OCI-LY7 (cell line): ENCODE data around the gene PDK2. TPM values are rescaled to one million over a fixed set of nuclear protein-coding genes. Genes with fewer than 3 reads are reported as not detected.

Source experiments
- BruUV-seq: library from RNA; stranded (reverse); fragments of 400-500 nt; replicated peaks from 2 replicates; lab custom pipeline; 2021; lab: Mats Ljungman, UMichigan
- CTCF ChIA-PET: fragments of 300-600 bp; sonication (Branson Sonifier 250); formaldehyde crosslinking; loops from one replicate; lab custom pipeline; 2022; ENCODE audit warnings: antibody characterized with exemption; ENCODE audit not compliant: unreplicated experiment; lab: Charles Lee
- POLR2A ChIA-PET: fragments of 300-600 bp; sonication (Branson Sonifier 250); formaldehyde crosslinking; loops from one replicate; lab custom pipeline; 2022; ENCODE audit warnings: antibody characterized with exemption; lab: Charles Lee
- DNase-seq: peaks from one replicate; pipeline ENCODE4 v3.0.0-alpha.2; 2015; ENCODE audit warnings: low spot score
- H2AFZ ChIP-seq: fragments of 200-600 bp; sonication (generic), shearing (Covaris generic); 2 replicates; pipeline ENCODE4 v1.6.1; 2014; ENCODE audit warnings: mild to moderate bottlenecking, antibody characterized with exemption, low read length, moderate library complexity
- H3K27ac ChIP-seq: fragments of 200-600 bp; sonication (generic); 2 replicates; pipeline ENCODE4 v1.5.1; 2014; ENCODE audit warnings: mixed run types, low read depth, mild to moderate bottlenecking, moderate library complexity, low read length, inconsistent platforms; ENCODE audit not compliant: poor library complexity, severe bottlenecking
- H3K36me3 ChIP-seq: fragments of 200-600 bp; sonication (generic); 2 replicates; pipeline ENCODE4 v1.6.1; 2014; ENCODE audit warnings: mild to moderate bottlenecking, antibody characterized with exemption, low read length, moderate library complexity, mixed read lengths; ENCODE audit not compliant: insufficient read depth
- H3K4me1 ChIP-seq: fragments of 200-600 bp; sonication (generic); 2 replicates; pipeline ENCODE4 v1.5.1; 2014; ENCODE audit warnings: mild to moderate bottlenecking, low read length; ENCODE audit not compliant: insufficient read depth, poor library complexity, severe bottlenecking
- H3K4me2 ChIP-seq: fragments of 200-600 bp; sonication (generic); 2 replicates; pipeline ENCODE4 v1.6.1; 2014; ENCODE audit warnings: mild to moderate bottlenecking, low read length
- H3K4me3 ChIP-seq: fragments of 200-600 bp; sonication (generic); 2 replicates; pipeline ENCODE4 v1.5.1; 2014; ENCODE audit warnings: mild to moderate bottlenecking, low read depth, low read length; ENCODE audit not compliant: poor library complexity, severe bottlenecking
- H3K79me2 ChIP-seq: fragments of 200-600 bp; sonication (generic); 2 replicates; pipeline ENCODE4 v1.6.1; 2016; ENCODE audit warnings: low read depth, mild to moderate bottlenecking, low read length, moderate library complexity, mixed read lengths; ENCODE audit not compliant: insufficient read depth
- H3K9me2 ChIP-seq: fragments of 200-600 bp; sonication (generic); 2 replicates; pipeline ENCODE4 v1.6.1; 2016; ENCODE audit warnings: mild to moderate bottlenecking, low read length, mixed read lengths; ENCODE audit not compliant: insufficient read depth
- H3K9me3 ChIP-seq: fragments of 200-600 bp; sonication (generic); 2 replicates; pipeline ENCODE4 v1.6.1; 2014; ENCODE audit warnings: mild to moderate bottlenecking, mixed run types, low read length, mixed read lengths
- H4K20me1 ChIP-seq: fragments of 200-600 bp; sonication (generic); 2 replicates; pipeline ENCODE4 v1.6.1; 2014; ENCODE audit warnings: mild to moderate bottlenecking, antibody characterized with exemption, low read length, moderate library complexity, mixed read lengths; ENCODE audit not compliant: insufficient read depth
- CTCF ChIP-seq: fragments of 200-600 bp; sonication (generic); conservative IDR thresholded peaks from 2 replicates; pipeline ENCODE4 v1.5.1; 2014; ENCODE audit warnings: mild to moderate bottlenecking, antibody characterized with exemption, low read length, moderate library complexity, mixed read lengths
- EZH2phosphoT487 ChIP-seq: fragments of 200-600 bp; sonication (generic); IDR thresholded peaks from 2 replicates; pipeline ENCODE4 v1.6.1; 2018; ENCODE audit warnings: low read depth, borderline replicate concordance, mild to moderate bottlenecking, mixed run types, antibody characterized with exemption, low read length, moderate library complexity, mixed read lengths
- intact Hi-C: fragments of 100-400 bp; cut with micrococcal nuclease; formaldehyde crosslinking; loops from one replicate; pipeline ENCODE4 v1.10.0; 2022; ENCODE audit not compliant: unreplicated experiment
- total RNA-seq, 2 experiments: library from RNA; depleted of rRNA in 1 of 2; stranded (reverse); fragments of >200 nt in 1 of 2; shearing (Covaris generic) in 1 of 2; gene quantifications; 2 replicates each; pipeline ENCODE4 v1.2.3, GENCODE V29; 2014 to 2022

The PDK2 gene
- total RNA-seq, 2 experiments from 2014 or later: 21.8 to 27.7 TPM

GRCh38 chr17:50134206-50135110 is 39.3 kb downstream of the PDK2 start:
- TF ChIP-seq CTCF: no peak
- TF ChIP-seq EZH2phosphoT487: no peak
- H3K79me2 ChIP-seq: no peaks in the 10 kb centered on the region
- H2AFZ ChIP-seq: no peak overlapping the region
- H3K4me1 ChIP-seq: peaks cover 6% of the 10 kb centered on the region
- H3K9me3 ChIP-seq: no peaks in the 10 kb centered on the region
- no peaks in the 10 kb centered on the region for H4K20me1 ChIP-seq
- CTCF ChIA-PET: no interaction called here
- no peak overlapping the region for H3K4me3 ChIP-seq
- POLR2A ChIA-PET: no interaction called here
- BruUV-seq: no TSS peak
- intact Hi-C loops: no loop called here
- H3K9me2 ChIP-seq: no peaks in the 10 kb centered on the region
- no peak overlapping the region for H3K4me2 ChIP-seq
- H3K27ac ChIP-seq: no peak overlapping the region
- H3K36me3 ChIP-seq: peaks cover 73% of the 10 kb centered on the region
- no peak for DNase-seq

GRCh38 chr17:50135316-50136095 is 40.4 kb downstream of the PDK2 start:
- Histone ChIP-seq H3K9me2 (no peaks in the 10 kb centered on the region), H4K20me1 (no peaks in the 10 kb centered on the region), H2AFZ (no peak overlapping the region), H3K27ac (no peak overlapping the region), H3K4me1 (peaks cover 6% of the 10 kb centered on the region), H3K79me2 (no peaks in the 10 kb centered on the region), H3K9me3 (no peaks in the 10 kb centered on the region), H3K4me3 (no peak overlapping the region), H3K36me3 (peaks cover 82% of the 10 kb centered on the region), H3K4me2 (no peak overlapping the region)
- ChIA-PET POLR2A (no interaction called here), CTCF (no interaction called here)
- intact Hi-C loops: no loop called here
- no TSS peak for BruUV-seq
- DNase-seq: no peak
- no peak for TF ChIP-seq EZH2phosphoT487
- TF ChIP-seq CTCF: no peak
